ENCODE measurements around the gene P2RY13.

- TF ChIP-seq RBBP5 (conservative IDR thresholded peaks at IDR 0.05) (no peak), SKIL (IDR thresholded peaks at IDR 0.05; ENCODE audit: low read depth, poor library complexity, severe bottlenecking) (no peak), CTCF (IDR thresholded peaks at IDR 0.05 in 2 of 3, conservative IDR thresholded peaks at IDR 0.05 in 1 of 3; ENCODE audit: control insufficient read depth in 2 of 3, extremely low read depth in 1 of 3, insufficient read depth in 1 of 3, low read depth in 3 of 3, low read length in 3 of 3) (no peak), EP300 (IDR thresholded peaks at IDR 0.05; ENCODE audit: borderline replicate concordance in 1 of 2, control insufficient read depth in 1 of 2, low read depth in 2 of 2, low read length in 2 of 2) (no peak), JUND (IDR thresholded peaks at IDR 0.05; ENCODE audit: low read depth, low read length) (no peak), STAT3 (IDR thresholded peaks at IDR 0.05; ENCODE audit: low read depth, low read length) (no peak), SMARCA5 (IDR thresholded peaks at IDR 0.05) (no peak), NR2C2 (IDR thresholded peaks at IDR 0.05; ENCODE audit: borderline replicate concordance, control insufficient read depth, insufficient read length, low read depth) (no peak)
Measured at GRCh38 chr3:151328298-151328995, 902 bp downstream of the P2RY13 start.
